Measurements from ENCODE around the gene HRH1.
"Not testable (repeated sequence)": the region's sequence is repeated elsewhere in the genome, so short reads cannot be mapped to it uniquely, and the experiment has no call there.

DNA sequence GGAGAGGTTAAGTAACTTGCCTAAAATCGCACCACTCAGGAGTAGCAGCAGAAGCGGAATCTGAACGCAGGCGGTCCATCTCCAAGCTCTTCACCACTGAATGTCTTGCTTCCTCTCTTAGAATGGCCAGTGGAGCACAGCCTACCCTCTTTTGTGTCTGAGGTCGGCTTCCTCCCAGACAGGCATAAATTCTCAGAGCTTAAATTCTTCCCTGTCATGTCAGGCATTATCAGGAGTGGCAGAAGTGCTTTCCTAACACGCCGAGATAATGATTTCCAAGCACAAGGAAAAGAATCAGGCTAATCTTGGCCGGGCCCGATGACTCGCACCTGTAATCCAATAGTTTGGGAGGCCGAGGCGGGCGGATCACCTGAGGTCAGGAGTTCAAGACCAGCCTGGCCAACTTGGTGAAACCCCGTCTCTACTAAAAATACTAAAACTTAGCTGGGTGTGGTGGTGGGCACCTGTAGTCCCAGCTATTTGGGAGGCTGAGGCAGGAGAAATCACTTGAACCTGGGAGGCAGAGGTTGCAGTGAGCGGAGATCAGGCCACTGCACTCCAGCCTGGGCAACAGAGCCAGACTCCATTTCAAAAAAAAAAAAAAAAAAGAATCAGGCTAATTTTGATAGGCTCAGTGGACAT is 30.2 kb downstream of the HRH1 start:
- TF ChIP-seq, protein P1, sequence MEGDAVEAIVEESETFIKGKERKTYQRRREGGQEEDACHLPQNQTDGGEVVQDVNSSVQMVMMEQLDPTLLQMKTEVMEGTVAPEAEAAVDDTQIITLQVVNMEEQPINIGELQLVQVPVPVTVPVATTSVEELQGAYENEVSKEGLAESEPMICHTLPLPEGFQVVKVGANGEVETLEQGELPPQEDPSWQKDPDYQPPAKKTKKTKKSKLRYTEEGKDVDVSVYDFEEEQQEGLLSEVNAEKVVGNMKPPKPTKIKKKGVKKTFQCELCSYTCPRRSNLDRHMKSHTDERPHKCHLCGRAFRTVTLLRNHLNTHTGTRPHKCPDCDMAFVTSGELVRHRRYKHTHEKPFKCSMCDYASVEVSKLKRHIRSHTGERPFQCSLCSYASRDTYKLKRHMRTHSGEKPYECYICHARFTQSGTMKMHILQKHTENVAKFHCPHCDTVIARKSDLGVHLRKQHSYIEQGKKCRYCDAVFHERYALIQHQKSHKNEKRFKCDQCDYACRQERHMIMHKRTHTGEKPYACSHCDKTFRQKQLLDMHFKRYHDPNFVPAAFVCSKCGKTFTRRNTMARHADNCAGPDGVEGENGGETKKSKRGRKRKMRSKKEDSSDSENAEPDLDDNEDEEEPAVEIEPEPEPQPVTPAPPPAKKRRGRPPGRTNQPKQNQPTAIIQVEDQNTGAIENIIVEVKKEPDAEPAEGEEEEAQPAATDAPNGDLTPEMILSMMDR (IDR thresholded peaks at IDR 0.05) = not testable (repeated sequence)
- not testable (repeated sequence) for TF ChIP-seq POLR2A (IDR thresholded peaks at IDR 0.05)

Measured in esophagus squamous epithelium (tissue), 4 donors.